Head of caudate nucleus (tissue), 42 donors: ENCODE data around the gene DOK7.
"Not testable (repeated sequence)": the region's sequence is repeated elsewhere in the genome, so short reads cannot be mapped to it uniquely, and the experiment has no call there.

ENCODE experiments used
- DNase-seq, 42 donors: peaks; one replicate each; pipeline versions ENCODE4 v3.0.0 to v3.0.0-alpha.2; 2020 to 2021; ENCODE audit warnings: mixed read lengths in 7 of 42
- intact Hi-C: fragments of 100-400 bp; cut with DNase I; formaldehyde crosslinking; loops from one replicate; pipeline ENCODE4 v1.15.0; 2022

The DOK7 gene

DNA sequence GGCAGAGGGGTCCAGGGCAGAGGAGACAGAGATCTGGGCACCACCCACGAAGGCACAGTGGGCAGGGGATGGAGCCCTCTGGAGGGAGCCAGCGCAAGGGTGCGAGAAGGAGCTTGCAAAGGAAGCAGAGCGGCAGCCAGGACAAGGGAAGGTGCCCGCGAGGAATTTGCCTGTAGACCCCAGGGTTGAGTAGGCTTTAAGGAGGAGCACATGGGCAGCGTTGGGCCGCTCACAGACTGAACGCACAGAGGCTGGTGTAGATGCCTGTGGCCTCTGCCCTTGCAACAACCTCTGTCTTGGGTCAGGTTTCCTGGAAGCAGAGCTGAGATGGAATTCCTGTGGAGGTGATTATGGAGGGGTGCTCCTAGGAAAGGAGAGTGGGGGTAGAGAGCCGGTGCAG is 72.7 kb downstream of the DOK7 start:
- intact Hi-C loops, result not testable (repeated sequence)
- DNase-seq, result peak in 1 of 42 donors; percentile 29

- intact Hi-C loops, result not testable (repeated sequence)
These were observed 75.8 kb downstream of the DOK7 start for GRCh38 chr4:3538906-3539305.

DNA sequence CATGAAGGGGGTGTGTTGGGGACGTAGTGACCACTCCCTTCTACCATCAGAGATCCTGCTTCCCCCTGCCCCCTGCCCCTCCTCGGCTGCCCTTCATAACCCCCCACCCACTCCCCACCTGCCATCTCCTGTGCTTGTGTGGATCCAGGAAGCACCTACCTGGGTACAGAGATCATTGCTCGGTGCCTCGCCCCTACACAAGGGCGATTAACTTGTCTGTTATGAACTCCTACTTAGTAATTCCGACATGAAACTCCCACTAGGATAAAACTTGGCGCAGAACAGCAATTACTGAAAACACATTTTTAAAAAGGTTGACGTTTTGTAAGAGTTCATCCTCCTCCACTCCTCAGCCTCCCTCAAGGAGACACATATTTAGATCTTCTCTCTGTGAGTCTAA is 80.3 kb downstream of the DOK7 start:
- intact Hi-C loops, result not testable (repeated sequence)
- peak in 19 of 42 donors; percentile 10 to 86 (median 58) for DNase-seq

More at GRCh38 chr4:3538906-3539305, 75.8 kb downstream of the DOK7 start:
- DNase-seq, result not testable (repeated sequence)
